ENCODE measurements around the gene SHC4.
"Not testable (repeated sequence)": the region's sequence is repeated elsewhere in the genome, so short reads cannot be mapped to it uniquely, and the experiment has no call there.

GRCh38 chr15:48970926-48971325, 7.2 kb upstream of the SHC4 start:
- not testable (repeated sequence) for TF ChIP-seq ZNF274 (IDR thresholded peaks at IDR 0.05; ENCODE audit: low read depth, low read length); SUZ12 (IDR thresholded peaks at IDR 0.05; ENCODE audit: extremely low read depth, insufficient read depth, insufficient read length)
